Kidney epithelial cell (primary cell): ENCODE measurements around the gene CERKL. TPM values are rescaled to one million over a fixed set of nuclear protein-coding genes. Genes with fewer than 3 reads are reported as not detected.
A peak's percentile ranks its signal among the peaks of the same experiment; 100 is the strongest.

Source experiments
- DNase-seq: peaks from one replicate; pipeline ENCODE4 v3.0.0-alpha.2; 2010; ENCODE audit warnings: low read depth
- H3K27me3 ChIP-seq: 2 replicates; pipeline ENCODE4 v1.6.0; 2011; ENCODE audit warnings: low read length; ENCODE audit not compliant: control insufficient read depth, insufficient read depth
- H3K36me3 ChIP-seq: 2 replicates; pipeline ENCODE4 v1.5.1; 2011; ENCODE audit warnings: low read length; ENCODE audit not compliant: control insufficient read depth, insufficient read depth
- H3K4me3 ChIP-seq: 2 replicates; pipeline ENCODE4 v1.5.1; 2011; ENCODE audit warnings: low read depth, mild to moderate bottlenecking, control low read depth, low read length
- total RNA-seq: library from RNA; depleted of rRNA; stranded (reverse); fragments of >200 nt; gene quantifications from 2 replicates; pipeline ENCODE4 v1.2.3, GENCODE V29; 2015
- TF ChIP-seq, protein P1 (sequence below): IDR thresholded peaks from 2 replicates; pipeline ENCODE4 v1.5.1; 2011; ENCODE audit warnings: mild to moderate bottlenecking, moderate library complexity, low read length, control low read depth, inconsistent platforms; ENCODE audit not compliant: insufficient read depth, poor library complexity, severe bottlenecking

CERKL gene
- total RNA-seq, 1 donor from 2014 or later: 0.17 TPM

DNA sequence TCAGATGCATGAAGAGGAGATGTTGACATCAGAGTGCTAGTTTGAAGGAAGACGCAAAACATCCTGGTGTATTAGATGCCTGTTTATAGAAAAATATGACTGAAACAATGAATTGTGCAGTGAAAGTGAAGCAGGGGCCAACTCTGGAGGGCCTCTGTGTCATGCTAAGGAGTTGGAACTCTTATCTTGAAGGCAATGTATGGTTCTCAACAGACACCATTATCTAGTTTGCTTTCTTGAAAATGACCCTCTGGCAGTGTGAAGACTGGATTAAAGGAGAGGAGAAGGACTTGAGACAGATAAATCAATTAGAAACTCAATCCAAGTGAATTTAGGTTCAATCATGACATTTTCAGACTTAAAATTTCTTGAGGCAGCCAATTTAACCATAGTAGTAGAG lies 136.7 kb downstream of the CERKL start:
- TF ChIP-seq, protein P1, sequence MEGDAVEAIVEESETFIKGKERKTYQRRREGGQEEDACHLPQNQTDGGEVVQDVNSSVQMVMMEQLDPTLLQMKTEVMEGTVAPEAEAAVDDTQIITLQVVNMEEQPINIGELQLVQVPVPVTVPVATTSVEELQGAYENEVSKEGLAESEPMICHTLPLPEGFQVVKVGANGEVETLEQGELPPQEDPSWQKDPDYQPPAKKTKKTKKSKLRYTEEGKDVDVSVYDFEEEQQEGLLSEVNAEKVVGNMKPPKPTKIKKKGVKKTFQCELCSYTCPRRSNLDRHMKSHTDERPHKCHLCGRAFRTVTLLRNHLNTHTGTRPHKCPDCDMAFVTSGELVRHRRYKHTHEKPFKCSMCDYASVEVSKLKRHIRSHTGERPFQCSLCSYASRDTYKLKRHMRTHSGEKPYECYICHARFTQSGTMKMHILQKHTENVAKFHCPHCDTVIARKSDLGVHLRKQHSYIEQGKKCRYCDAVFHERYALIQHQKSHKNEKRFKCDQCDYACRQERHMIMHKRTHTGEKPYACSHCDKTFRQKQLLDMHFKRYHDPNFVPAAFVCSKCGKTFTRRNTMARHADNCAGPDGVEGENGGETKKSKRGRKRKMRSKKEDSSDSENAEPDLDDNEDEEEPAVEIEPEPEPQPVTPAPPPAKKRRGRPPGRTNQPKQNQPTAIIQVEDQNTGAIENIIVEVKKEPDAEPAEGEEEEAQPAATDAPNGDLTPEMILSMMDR: no peak
- no peak for DNase-seq
- H3K36me3 ChIP-seq: no peaks in the 10 kb centered on the region
- no peak overlapping the region for H3K4me3 ChIP-seq
- no peaks in the 10 kb centered on the region for H3K27me3 ChIP-seq

DNA sequence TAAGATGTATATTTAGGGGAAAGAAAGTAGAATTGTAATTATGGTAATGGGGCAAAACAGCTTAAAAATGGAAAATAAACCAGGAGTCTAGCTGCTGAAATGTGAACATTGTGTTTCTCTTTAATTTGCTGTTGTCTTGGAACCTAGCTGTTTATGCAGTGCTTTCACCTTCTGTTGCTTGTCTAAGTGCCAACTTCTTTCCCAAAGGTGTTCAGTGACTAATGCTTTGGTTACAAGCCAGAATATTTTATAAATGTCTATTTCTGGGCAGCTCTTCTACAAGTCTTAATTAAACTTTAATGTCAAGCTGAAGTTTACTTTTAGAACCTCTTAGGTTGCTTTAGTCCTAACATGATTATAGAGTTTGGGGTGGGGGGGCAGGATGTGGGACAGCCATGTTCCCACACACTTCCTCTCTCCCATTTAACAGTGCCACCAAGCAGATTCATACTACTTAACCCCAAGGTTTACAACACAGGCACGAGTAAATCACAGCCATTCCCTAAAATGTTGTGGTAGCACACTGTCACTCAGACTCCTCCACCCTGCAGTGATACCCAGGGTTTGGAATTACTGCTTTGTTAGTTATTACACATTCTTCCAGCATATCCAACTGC lies 139.1 kb downstream of the CERKL start:
- DNase-seq: peak; percentile 7
- H3K36me3 ChIP-seq: no peaks in the 10 kb centered on the region
- H3K4me3 ChIP-seq: no peak overlapping the region
- H3K27me3 ChIP-seq: no peaks in the 10 kb centered on the region
- TF ChIP-seq, protein P1: no peak

DNA sequence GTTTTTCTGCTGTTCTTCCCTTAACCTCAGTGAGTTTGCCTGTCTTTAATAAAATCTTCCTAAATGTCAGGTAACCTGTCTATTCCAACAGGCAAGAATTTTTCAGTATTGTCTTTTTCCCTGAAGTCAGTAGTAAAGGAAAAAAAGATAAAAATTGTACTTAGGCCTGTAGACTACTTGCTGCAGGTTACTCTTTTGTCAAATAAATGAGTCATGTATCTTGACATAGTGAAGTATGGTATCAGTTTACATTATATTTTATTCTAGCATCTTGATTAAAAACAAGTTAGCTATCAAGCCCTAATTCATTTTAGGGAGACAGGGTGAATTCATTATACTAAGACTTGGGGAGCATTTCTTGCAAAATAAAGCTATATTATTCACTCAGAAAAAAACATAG lies 139.9 kb downstream of the CERKL start:
- Histone ChIP-seq H3K4me3 (no peak overlapping the region), H3K36me3 (no peaks in the 10 kb centered on the region), H3K27me3 (no peaks in the 10 kb centered on the region)
- no peak for DNase-seq
- TF ChIP-seq, protein P1: no peak

DNA sequence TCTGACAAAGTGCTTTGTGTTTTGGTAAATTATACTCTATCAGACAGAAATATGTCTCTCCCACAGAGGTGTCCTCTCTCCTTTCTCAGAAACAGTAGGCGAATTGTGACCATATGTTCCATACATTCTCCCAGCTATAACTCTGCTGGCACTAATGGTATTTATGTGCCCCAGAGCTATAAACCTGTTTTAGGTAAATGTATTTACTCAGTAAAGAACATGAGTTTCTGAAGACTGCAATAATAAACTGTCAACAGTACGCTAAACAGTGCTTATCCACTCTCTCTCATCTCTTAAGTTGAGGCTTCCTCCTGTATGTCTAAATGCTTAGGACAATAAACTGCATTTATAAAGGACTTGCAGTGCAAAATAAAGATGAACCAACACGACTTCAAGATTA lies 141.2 kb downstream of the CERKL start:
- Histone ChIP-seq H3K27me3 (no peaks in the 10 kb centered on the region), H3K36me3 (no peaks in the 10 kb centered on the region), H3K4me3 (no peak overlapping the region)
- DNase-seq: no peak
- TF ChIP-seq, protein P1: no peak

DNA sequence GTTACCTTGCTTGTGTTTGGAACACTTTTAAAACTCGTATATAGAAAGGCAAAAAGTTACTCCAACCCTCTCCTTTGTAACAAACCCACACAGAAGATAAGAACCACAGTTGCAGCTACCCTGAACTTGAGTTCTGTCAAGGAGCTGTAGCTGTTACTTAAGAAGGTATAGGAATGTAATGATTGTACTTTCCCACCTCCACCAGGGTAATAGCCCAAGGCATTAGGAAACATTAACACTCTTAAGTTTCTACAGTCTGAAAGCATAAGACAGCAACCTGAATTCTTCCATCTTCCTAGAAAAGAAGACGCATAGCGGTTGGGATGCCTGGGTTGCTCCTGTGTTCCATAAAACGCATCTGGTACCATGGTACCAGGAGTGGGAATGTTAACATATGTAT lies 156.7 kb downstream of the CERKL start:
- DNase-seq: no peak
- no peak overlapping the region for H3K4me3 ChIP-seq
- no peaks in the 10 kb centered on the region for H3K27me3 ChIP-seq
- TF ChIP-seq, protein P1: no peak
- no peaks in the 10 kb centered on the region for H3K36me3 ChIP-seq

DNA sequence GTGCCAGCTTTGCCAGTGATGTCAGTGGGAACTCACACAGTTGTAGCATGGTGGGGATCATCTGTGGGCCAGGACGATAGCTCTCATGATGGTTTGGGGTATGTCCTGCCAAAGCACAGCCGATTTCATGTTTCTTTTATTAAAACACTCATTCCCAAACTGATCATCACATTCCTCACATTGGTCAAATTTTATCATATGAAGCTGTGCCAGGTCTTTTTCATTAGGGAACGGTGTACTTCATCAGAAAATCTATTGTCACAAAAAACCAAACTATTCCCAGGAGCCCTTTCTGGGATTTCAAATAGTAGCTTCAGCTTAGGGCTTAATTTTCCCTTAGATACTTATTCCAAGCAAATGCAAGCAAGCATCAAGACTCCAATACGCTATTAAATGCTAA lies 157.7 kb downstream of the CERKL start:
- DNase-seq: no peak
- Histone ChIP-seq H3K27me3 (no peaks in the 10 kb centered on the region), H3K4me3 (no peak overlapping the region), H3K36me3 (no peaks in the 10 kb centered on the region)
- TF ChIP-seq, protein P1: no peak
